ENCODE data around the gene FAIM2.
"Not testable (repeated sequence)": the region's sequence is repeated elsewhere in the genome, so short reads cannot be mapped to it uniquely, and the experiment has no call there.

Gene FAIM2

GRCh38 chr12:49863946-49864797 is 39.5 kb downstream of the FAIM2 start:
- DNase-seq (ENCODE audit: low read depth), result no peak

- DNase-seq (ENCODE audit: low read depth), result not testable (repeated sequence)
Measured at GRCh38 chr12:49860921-49861320, 42.8 kb downstream of the FAIM2 start.

GRCh38 chr12:49855890-49856289 is 47.8 kb downstream of the FAIM2 start:
- not testable (repeated sequence) for DNase-seq (ENCODE audit: low read depth)

GRCh38 chr12:49854976-49855375 is 48.7 kb downstream of the FAIM2 start:
- DNase-seq (ENCODE audit: low read depth), result no peak

- no peak for DNase-seq (ENCODE audit: low read depth)
Measured at GRCh38 chr12:49853671-49854070, 50.0 kb downstream of the FAIM2 start.

- DNase-seq (ENCODE audit: low read depth), result no peak
Measured at GRCh38 chr12:49847161-49847560, 56.5 kb downstream of the FAIM2 start.

GRCh38 chr12:49846032-49846431 is 57.7 kb downstream of the FAIM2 start:
- DNase-seq (ENCODE audit: low read depth), result no peak

- DNase-seq (ENCODE audit: low read depth), result no peak
Measured at GRCh38 chr12:49843876-49844437, 59.7 kb downstream of the FAIM2 start.

GRCh38 chr12:49843411-49843810 is 60.3 kb downstream of the FAIM2 start:
- DNase-seq (ENCODE audit: low read depth), result no peak

- peak; percentile 87 for DNase-seq (ENCODE audit: low read depth)
Measured at GRCh38 chr12:49842519-49843352, 61.0 kb downstream of the FAIM2 start, which contains the start of gene BCDIN3D. TSS of gene BCDIN3D (minus strand) at chr12:49843106. CDS start at chr12:49843087, 19 bp downstream.

GRCh38 chr12:49838973-49839633 is 64.6 kb downstream of the FAIM2 start:
- DNase-seq (ENCODE audit: low read depth), result no peak

- DNase-seq (ENCODE audit: low read depth), result no peak
Measured at GRCh38 chr12:49832836-49833421, 70.8 kb downstream of the FAIM2 start.

- no peak for DNase-seq (ENCODE audit: low read depth)
Measured at GRCh38 chr12:49831717-49832116, 72.0 kb downstream of the FAIM2 start.

GRCh38 chr12:49828133-49829091 is 75.3 kb downstream of the FAIM2 start, which contains the start of gene NCKAP5L:
TSS of gene NCKAP5L (minus strand) at chr12:49828413. CDS start at chr12:49804044, 24,369 bp downstream.
- DNase-seq (ENCODE audit: low read depth), result peak; percentile 91

- peak; percentile 21 for DNase-seq (ENCODE audit: low read depth)
Measured at GRCh38 chr12:49827401-49828099, 76.2 kb downstream of the FAIM2 start.

- no peak for DNase-seq (ENCODE audit: low read depth)
Measured at GRCh38 chr12:49827051-49827400, 76.7 kb downstream of the FAIM2 start.

- no peak for DNase-seq (ENCODE audit: low read depth)
Measured at GRCh38 chr12:49825971-49826421, 77.7 kb downstream of the FAIM2 start.

GRCh38 chr12:49825360-49825970 is 78.2 kb downstream of the FAIM2 start:
- no peak for DNase-seq (ENCODE audit: low read depth)

GRCh38 chr12:49824895-49825294 is 78.8 kb downstream of the FAIM2 start:
- DNase-seq (ENCODE audit: low read depth), result no peak
